Osteoblast (primary cell): ENCODE data around the gene TMIGD1. TPM values are rescaled to one million over a fixed set of nuclear protein-coding genes. Genes with fewer than 3 reads are reported as not detected.
"Not testable (repeated sequence)": the region's sequence is repeated elsewhere in the genome, so short reads cannot be mapped to it uniquely, and the experiment has no call there.

Experiments used
- DNase-seq: peaks from one replicate; pipeline ENCODE4 v3.0.0; 2011; ENCODE audit warnings: low spot score, mixed read lengths; ENCODE audit not compliant: insufficient read length; ENCODE audit errors: missing footprints
- H2AFZ ChIP-seq: 2 replicates; pipeline ENCODE4 v1.6.0; 2011; ENCODE audit warnings: mild to moderate bottlenecking, low read length
- H3K27ac ChIP-seq: 2 replicates; pipeline ENCODE4 v1.5.1; 2011; ENCODE audit warnings: mild to moderate bottlenecking, low read depth, low read length, moderate library complexity
- H3K27me3 ChIP-seq: 2 replicates; pipeline ENCODE4 v1.6.0; 2012; ENCODE audit warnings: mild to moderate bottlenecking, control low read depth, inconsistent platforms, low read length, moderate library complexity; ENCODE audit not compliant: insufficient read depth
- H3K36me3 ChIP-seq: 2 replicates; pipeline ENCODE4 v1.5.1; 2011; ENCODE audit warnings: mild to moderate bottlenecking, low read length, control low read depth, moderate library complexity; ENCODE audit not compliant: insufficient read depth
- H3K4me1 ChIP-seq: 2 replicates; pipeline ENCODE4 v1.5.1; 2011; ENCODE audit warnings: mild to moderate bottlenecking, low read length, control low read depth, moderate library complexity; ENCODE audit not compliant: insufficient read depth
- H3K4me2 ChIP-seq: 2 replicates; pipeline ENCODE4 v1.6.0; 2011; ENCODE audit warnings: mild to moderate bottlenecking, low read length; ENCODE audit not compliant: insufficient read depth
- H3K4me3 ChIP-seq: fragments of 200-600 bp; sonication (generic); 3 replicates; pipeline ENCODE4 v1.5.1; 2012; ENCODE audit warnings: mild to moderate bottlenecking, low read length, inconsistent platforms; ENCODE audit not compliant: insufficient read depth
- H3K79me2 ChIP-seq: 2 replicates; pipeline ENCODE4 v1.6.0; 2012; ENCODE audit warnings: mild to moderate bottlenecking, low read length, control low read depth, inconsistent platforms; ENCODE audit not compliant: insufficient read depth
- H3K9me3 ChIP-seq: 2 replicates; pipeline ENCODE4 v1.5.1; 2011; ENCODE audit warnings: low read depth, low read length, control low read depth
- H4K20me1 ChIP-seq: 2 replicates; pipeline ENCODE4 v1.6.0; 2012; ENCODE audit warnings: mild to moderate bottlenecking, low read length, control low read depth; ENCODE audit not compliant: insufficient read depth
- total RNA-seq: library from RNA; depleted of rRNA; stranded (reverse); fragments of >200 nt; gene quantifications from 2 replicates; pipeline ENCODE4 v1.2.3, GENCODE V29; 2012
- TF ChIP-seq, protein P1 (sequence below): IDR thresholded peaks from 2 replicates; pipeline ENCODE4 v1.5.1; 2011; ENCODE audit warnings: mild to moderate bottlenecking, low read depth, low read length, moderate library complexity; ENCODE audit errors: extremely low read depth

The TMIGD1 gene
- total RNA-seq, 1 donor = not detected

DNA sequence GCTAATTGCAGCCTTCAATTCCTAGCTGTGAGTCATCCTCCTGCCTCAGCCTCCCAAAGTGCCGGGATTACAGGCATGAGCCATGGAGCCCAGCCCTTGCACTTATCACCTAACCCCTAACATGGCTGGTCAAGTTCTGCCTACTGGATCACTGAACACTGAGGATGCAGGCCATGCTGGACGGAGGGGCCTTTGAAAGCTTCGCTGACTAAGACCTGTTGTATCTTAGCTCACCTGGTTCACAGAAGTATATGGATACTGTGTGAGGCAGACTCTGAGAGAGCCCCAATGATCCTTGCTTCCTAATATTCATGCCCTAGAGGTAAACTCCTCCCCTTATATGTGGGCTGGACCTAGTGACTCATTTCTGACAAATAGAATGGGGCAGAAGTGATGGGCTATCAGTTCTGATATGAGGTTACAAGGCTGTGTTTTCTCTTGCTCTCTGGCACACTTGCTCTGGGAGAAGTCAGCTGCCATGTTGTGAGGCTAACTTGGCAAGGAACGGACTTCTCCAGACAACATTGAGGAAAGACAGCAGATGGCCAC is 11.7 kb upstream of the TMIGD1 start:
- H3K9me3 ChIP-seq = no peaks in the 10 kb centered on the region
- TF ChIP-seq, protein P1, sequence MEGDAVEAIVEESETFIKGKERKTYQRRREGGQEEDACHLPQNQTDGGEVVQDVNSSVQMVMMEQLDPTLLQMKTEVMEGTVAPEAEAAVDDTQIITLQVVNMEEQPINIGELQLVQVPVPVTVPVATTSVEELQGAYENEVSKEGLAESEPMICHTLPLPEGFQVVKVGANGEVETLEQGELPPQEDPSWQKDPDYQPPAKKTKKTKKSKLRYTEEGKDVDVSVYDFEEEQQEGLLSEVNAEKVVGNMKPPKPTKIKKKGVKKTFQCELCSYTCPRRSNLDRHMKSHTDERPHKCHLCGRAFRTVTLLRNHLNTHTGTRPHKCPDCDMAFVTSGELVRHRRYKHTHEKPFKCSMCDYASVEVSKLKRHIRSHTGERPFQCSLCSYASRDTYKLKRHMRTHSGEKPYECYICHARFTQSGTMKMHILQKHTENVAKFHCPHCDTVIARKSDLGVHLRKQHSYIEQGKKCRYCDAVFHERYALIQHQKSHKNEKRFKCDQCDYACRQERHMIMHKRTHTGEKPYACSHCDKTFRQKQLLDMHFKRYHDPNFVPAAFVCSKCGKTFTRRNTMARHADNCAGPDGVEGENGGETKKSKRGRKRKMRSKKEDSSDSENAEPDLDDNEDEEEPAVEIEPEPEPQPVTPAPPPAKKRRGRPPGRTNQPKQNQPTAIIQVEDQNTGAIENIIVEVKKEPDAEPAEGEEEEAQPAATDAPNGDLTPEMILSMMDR = no peak
- no peak overlapping the region for H3K4me3 ChIP-seq
- no peaks in the 10 kb centered on the region for H4K20me1 ChIP-seq
- H3K27ac ChIP-seq = no peak overlapping the region
- H3K27me3 ChIP-seq = peaks cover 6% of the 10 kb centered on the region
- no peak overlapping the region for H3K4me2 ChIP-seq
- peak; percentile 4 for DNase-seq
- peaks cover 11% of the 10 kb centered on the region for H3K4me1 ChIP-seq
- no peak overlapping the region for H2AFZ ChIP-seq
- no peaks in the 10 kb centered on the region for H3K79me2 ChIP-seq
- no peaks in the 10 kb centered on the region for H3K36me3 ChIP-seq

DNA sequence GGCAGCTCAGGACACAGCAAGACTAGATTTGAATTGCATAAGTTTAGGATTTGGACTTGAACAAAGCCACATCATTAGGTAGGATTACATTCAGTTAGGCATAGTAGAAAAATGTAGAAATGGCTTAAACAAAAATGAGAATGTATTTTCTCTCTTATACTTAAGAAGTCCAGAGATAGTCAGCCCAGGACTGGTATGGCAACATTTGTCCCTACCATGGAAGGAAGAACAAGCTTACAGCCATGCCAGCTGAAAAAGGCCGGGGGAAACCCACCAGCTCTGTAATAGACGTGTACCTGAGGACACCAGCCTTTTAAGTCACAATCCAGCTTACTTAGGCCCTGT is 11.2 kb upstream of the TMIGD1 start:
- TF ChIP-seq, protein P1 = no peak
- no peaks in the 10 kb centered on the region for H3K9me3 ChIP-seq
- H3K27ac ChIP-seq = no peak overlapping the region
- H3K36me3 ChIP-seq = no peaks in the 10 kb centered on the region
- H3K79me2 ChIP-seq = no peaks in the 10 kb centered on the region
- H3K4me3 ChIP-seq = no peak overlapping the region
- peaks cover 16% of the 10 kb centered on the region for H3K4me1 ChIP-seq
- DNase-seq = no peak
- peaks cover 6% of the 10 kb centered on the region for H3K27me3 ChIP-seq
- H2AFZ ChIP-seq = no peak overlapping the region
- H3K4me2 ChIP-seq = no peak overlapping the region
- H4K20me1 ChIP-seq = no peaks in the 10 kb centered on the region

DNA sequence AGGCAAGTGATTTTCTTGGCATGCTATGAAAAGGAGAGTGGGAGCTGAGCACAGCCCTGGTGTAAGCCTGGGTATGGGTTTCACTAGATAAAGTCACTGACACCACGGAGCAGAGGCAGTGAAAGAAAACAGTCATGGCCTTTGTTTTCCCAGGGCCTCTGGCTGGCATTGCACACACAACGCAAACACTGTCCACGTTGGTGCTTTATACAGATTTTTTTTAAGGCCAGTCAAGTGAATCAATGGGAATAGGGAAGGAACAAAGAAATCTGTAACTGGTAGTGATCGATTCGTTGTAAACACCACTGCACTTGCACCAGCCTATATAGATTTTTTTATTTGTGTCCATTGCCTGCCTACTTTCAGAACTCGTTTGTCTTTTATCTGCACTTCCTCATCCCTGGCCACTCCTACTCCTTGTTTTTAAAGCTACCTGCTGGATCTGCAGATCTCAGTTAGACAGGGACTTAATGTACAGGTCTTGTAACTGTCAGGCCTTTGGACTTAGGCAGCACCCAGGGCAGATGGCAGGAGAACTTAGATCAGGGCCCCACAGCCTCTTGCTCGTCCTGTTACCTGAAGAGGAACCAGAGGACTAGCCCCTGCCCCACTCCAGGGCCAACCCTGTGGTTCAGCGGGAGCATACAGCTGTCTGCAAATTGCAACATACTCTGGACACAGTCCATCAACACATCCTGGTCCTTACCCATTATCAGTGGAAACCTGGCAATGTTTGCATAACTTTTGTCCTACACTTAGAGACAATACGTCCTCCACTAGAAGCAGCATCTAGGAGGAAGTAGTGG is 10.6 kb upstream of the TMIGD1 start:
- TF ChIP-seq, protein P1 = no peak

DNA sequence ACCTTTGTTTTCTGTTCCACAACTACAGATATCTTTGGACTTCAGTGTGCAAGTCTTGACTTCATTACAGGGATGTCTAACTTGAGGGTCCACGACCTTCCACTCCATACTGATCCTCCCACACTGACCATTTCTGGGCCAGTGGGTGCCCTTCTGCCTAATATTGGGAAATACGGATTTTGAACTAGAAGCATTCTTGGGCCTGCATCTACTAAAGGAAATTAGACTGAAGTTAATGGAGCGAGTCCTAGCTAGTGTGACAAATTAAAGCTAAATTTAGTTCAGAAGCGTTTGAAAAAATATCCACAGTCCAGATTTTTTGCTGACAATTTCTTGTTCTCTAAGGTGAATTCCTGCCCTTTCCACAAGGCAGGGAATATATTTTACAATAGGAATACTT is 9.9 kb upstream of the TMIGD1 start:
- no peaks in the 10 kb centered on the region for H3K79me2 ChIP-seq
- H3K4me1 ChIP-seq = peaks cover 19% of the 10 kb centered on the region
- no peak overlapping the region for H3K4me2 ChIP-seq
- H3K36me3 ChIP-seq = no peaks in the 10 kb centered on the region
- peaks cover 3% of the 10 kb centered on the region for H3K27me3 ChIP-seq
- H2AFZ ChIP-seq = no peak overlapping the region
- TF ChIP-seq, protein P1 = no peak
- H3K4me3 ChIP-seq = no peak overlapping the region
- DNase-seq = no peak
- no peaks in the 10 kb centered on the region for H4K20me1 ChIP-seq
- no peaks in the 10 kb centered on the region for H3K9me3 ChIP-seq
- H3K27ac ChIP-seq = no peak overlapping the region

More for the DNA sequence above, 10.6 kb upstream of the TMIGD1 start:
- H3K79me2 ChIP-seq = no peaks in the 10 kb centered on the region
- DNase-seq = no peak
- no peaks in the 10 kb centered on the region for H3K36me3 ChIP-seq
- H3K4me3 ChIP-seq = no peak overlapping the region
- H3K9me3 ChIP-seq = no peaks in the 10 kb centered on the region
- peak overlapping the region; percentile 40 for H2AFZ ChIP-seq
- H3K27me3 ChIP-seq = peaks cover 4% of the 10 kb centered on the region
- H4K20me1 ChIP-seq = no peaks in the 10 kb centered on the region
- no peak overlapping the region for H3K4me2 ChIP-seq
- H3K27ac ChIP-seq = no peak overlapping the region
- peaks cover 19% of the 10 kb centered on the region for H3K4me1 ChIP-seq

DNA sequence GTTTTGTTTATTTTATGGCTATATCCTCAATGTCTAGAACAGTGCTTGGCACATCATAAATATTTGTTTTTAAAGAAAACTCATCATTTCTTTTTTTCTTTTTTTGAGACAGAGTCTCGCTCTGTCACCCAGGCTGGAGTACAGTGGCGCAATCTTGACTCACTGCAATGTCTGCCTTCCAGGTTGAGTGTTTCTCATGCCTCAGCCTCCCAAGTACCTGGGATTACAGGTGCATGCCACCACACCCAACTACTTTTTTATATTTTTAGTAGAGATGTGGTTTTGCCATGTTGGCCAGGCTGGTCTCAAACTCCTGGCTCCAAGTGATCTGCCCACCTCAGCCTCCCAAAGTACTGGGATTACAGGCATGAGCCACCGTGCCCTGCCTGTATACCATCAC is 9.4 kb upstream of the TMIGD1 start:
- DNase-seq = not testable (repeated sequence)

More for the DNA sequence above, 9.4 kb upstream of the TMIGD1 start:
- not testable (repeated sequence) for H3K9me3 ChIP-seq, H3K79me2 ChIP-seq, H3K27me3 ChIP-seq, H3K36me3 ChIP-seq, H3K4me3 ChIP-seq, H4K20me1 ChIP-seq, H3K27ac ChIP-seq, H2AFZ ChIP-seq, H3K4me2 ChIP-seq
- peaks cover 19% of the 10 kb centered on the region for H3K4me1 ChIP-seq
